Common myeloid progenitor, CD34-positive (primary cell): Measurements from ENCODE around the gene KHSRP.
A peak's percentile ranks its signal among the peaks of the same experiment; 100 is the strongest.

Source experiments
- CTCF ChIA-PET: fragments of 350-600 bp; sonication (Branson Sonifier 250); formaldehyde crosslinking; loops from one replicate; lab custom pipeline; 2021; ENCODE audit warnings: antibody characterized with exemption; lab: Charles Lee
- POLR2A ChIA-PET: fragments of 350-600 bp; sonication (Branson Sonifier 250); formaldehyde crosslinking; loops from one replicate; lab custom pipeline; 2021; ENCODE audit warnings: antibody characterized with exemption; lab: Charles Lee
- DNase-seq, 3 donors: peaks; one replicate each; pipeline versions ENCODE4 v3.0.0 to v3.0.0-alpha.2; 2013
- H3K27ac ChIP-seq, 2 experiments: 1 replicate in 1 of 2; 2 replicates in 1 of 2; pipeline ENCODE4 v1.7.0; 2013; ENCODE audit warnings: inconsistent platforms in 2 of 2, low read length in 2 of 2, mild to moderate bottlenecking in 2 of 2, low read depth in 1 of 2, moderate library complexity in 1 of 2; ENCODE audit not compliant: severe bottlenecking in 2 of 2, insufficient read depth in 1 of 2, poor library complexity in 1 of 2
- H3K27me3 ChIP-seq, 5 experiments: replicated peaks in 2 of 5; 1 replicate in 3 of 5; 2 replicates in 2 of 5; pipeline versions ENCODE4 v1.6.1 to v1.7.0; 2013; ENCODE audit warnings: low read length in 4 of 5, mild to moderate bottlenecking in 2 of 5, moderate library complexity in 2 of 5, inconsistent platforms in 1 of 5; ENCODE audit not compliant: insufficient read depth in 5 of 5, control insufficient read depth in 4 of 5
- H3K36me3 ChIP-seq, 4 experiments: 1 replicate in 2 of 4; 2 replicates in 2 of 4; pipeline versions ENCODE4 v1.6.1 to v1.7.0; 2013; ENCODE audit warnings: low read length in 3 of 4, control low read depth in 1 of 4, mild to moderate bottlenecking in 1 of 4; ENCODE audit not compliant: control insufficient read depth in 4 of 4, insufficient read depth in 4 of 4
- H3K4me1 ChIP-seq, 4 experiments: 1 replicate in 3 of 4; 2 replicates in 1 of 4; pipeline versions ENCODE4 v1.6.1 to v1.7.1; 2013; ENCODE audit warnings: low read length in 3 of 4, mild to moderate bottlenecking in 3 of 4, control low read depth in 1 of 4, inconsistent platforms in 1 of 4, moderate library complexity in 1 of 4; ENCODE audit not compliant: control insufficient read depth in 4 of 4, insufficient read depth in 4 of 4; ENCODE audit errors: control extremely low read depth in 1 of 4
- H3K4me3 ChIP-seq, 7 experiments: 1 replicate in 4 of 7; 2 replicates in 3 of 7; pipeline versions ENCODE4 v1.5.1 to v1.7.0; 2013; ENCODE audit warnings: mild to moderate bottlenecking in 7 of 7, low read length in 6 of 7, moderate library complexity in 6 of 7, inconsistent platforms in 2 of 7, low read depth in 2 of 7, control low read depth in 1 of 7; ENCODE audit not compliant: insufficient read depth in 4 of 7, control insufficient read depth in 1 of 7; ENCODE audit errors: extremely low read depth in 1 of 7
- H3K9me3 ChIP-seq, 5 experiments: 1 replicate in 4 of 5; 2 replicates in 1 of 5; pipeline versions ENCODE4 v1.6.1 to v1.7.1; 2013; ENCODE audit warnings: low read length in 4 of 5, mild to moderate bottlenecking in 2 of 5, inconsistent platforms in 1 of 5, low read depth in 1 of 5, moderate library complexity in 1 of 5; ENCODE audit not compliant: control insufficient read depth in 4 of 5, insufficient read depth in 2 of 5; ENCODE audit errors: control extremely low read depth in 1 of 5
- WGBS: methylation state at CpG from one replicate; pipeline ENCODE4 v1.1.5; 2013; ENCODE audit not compliant: insufficient coverage; 5-methylcytosine and 5-hydroxymethylcytosine counted together

KHSRP gene

GRCh38 chr19:6425732-6426620 is 1.4 kb upstream of the KHSRP start:
- peak overlapping the region in 2 of 7 experiments; percentile 17 to 28 for H3K4me3 ChIP-seq

GRCh38 chr19:6424939-6425731 is 524 bp upstream of the KHSRP start:
- Histone ChIP-seq H3K4me1 (peaks cover 0 to 28% (median 23%) of the 10 kb centered on the region in 4 experiments), H3K27me3 (no peaks in the 10 kb centered on the region), H3K4me3 (peak overlapping the region in 3 of 7 experiments; percentile 17 to 81 (median 28)), H3K27ac (peak overlapping the region in 1 of 2 experiments; percentile 62), H3K9me3 (no peaks in the 10 kb centered on the region), H3K36me3 (peaks cover 5 to 28% (median 19%) of the 10 kb centered on the region in 4 experiments)
- CTCF ChIA-PET = interaction anchor here (1.5 kb wide), 1 partner anchor 249 kb away, joined by 3 read pairs; no protein-coding TSS in a partner anchor
- DNase-seq = peak; percentile 100
- WGBS = 6% methylated on average over 41 of the region's 43 CpGs
- POLR2A ChIA-PET = interaction anchor here (0.6 to 1.4 kb wide), 2 partner anchors 31 to 49 kb away, joined by 3 to 7 read pairs; partner anchors contain the start of gene GTF2F1

More at GRCh38 chr19:6425732-6426620, 1.4 kb upstream of the KHSRP start:
- Histone ChIP-seq H3K4me1 (peaks cover 0 to 28% (median 23%) of the 10 kb centered on the region in 4 experiments), H3K36me3 (peaks cover 0 to 20% (median 11%) of the 10 kb centered on the region in 4 experiments), H3K27me3 (no peaks in the 10 kb centered on the region), H3K9me3 (no peaks in the 10 kb centered on the region), H3K27ac (peak overlapping the region in 1 of 2 experiments; percentile 62)
- ChIA-PET POLR2A (interaction anchor here (1.4 kb wide), 1 partner anchor 32 kb away, joined by 7 read pairs; the partner anchor contains the start of gene GTF2F1), CTCF (interaction anchor here (1.3 to 1.5 kb wide), 2 partner anchors 10 to 248 kb away, joined by 3 to 5 read pairs; no protein-coding TSS in a partner anchor)
- WGBS = 96% methylated on average over 21 of the region's 21 CpGs
- DNase-seq = peak in 2 of 3 donors; percentile 39 to 44

- CTCF ChIA-PET = interaction anchor here (1.3 to 1.7 kb wide), 2 partner anchors 31 to 63 kb away, joined by 3 read pairs; partner anchors contain the start of gene GTF2F1
- Histone ChIP-seq H3K9me3 (no peaks in the 10 kb centered on the region), H3K27ac (peak overlapping the region; percentile 61 to 89), H3K36me3 (peaks cover 5 to 43% (median 34%) of the 10 kb centered on the region in 4 experiments), H3K4me3 (peak overlapping the region; percentile 57 to 98 (median 86)), H3K4me1 (peaks cover 0 to 28% (median 23%) of the 10 kb centered on the region in 4 experiments), H3K27me3 (no peaks in the 10 kb centered on the region)
- POLR2A ChIA-PET = interaction anchor here (1.4 kb wide), 1 partner anchor 12 kb away, joined by 4 read pairs; no protein-coding TSS in a partner anchor
- DNase-seq = peak; percentile 42 to 49 (median 46)
- 2% methylated on average over 11 of the region's 20 CpGs for WGBS
Observed at GRCh38 chr19:6423499-6424194, 964 bp downstream of the KHSRP start.

- H3K27ac ChIP-seq = peak overlapping the region in 1 of 2 experiments; percentile 50
- peaks cover 0 to 28% (median 23%) of the 10 kb centered on the region in 4 experiments for H3K4me1 ChIP-seq
- no peaks in the 10 kb centered on the region for H3K9me3 ChIP-seq
- H3K36me3 ChIP-seq = peaks cover 9 to 66% (median 52%) of the 10 kb centered on the region in 4 experiments
- POLR2A ChIA-PET = no interaction called here
- DNase-seq = no peak
- no peak overlapping the region for H3K4me3 ChIP-seq
- CTCF ChIA-PET = interaction anchor here (0.9 to 1.3 kb wide), 2 partner anchors 11 to 60 kb away, joined by 3 to 5 read pairs; partner anchors contain the start of gene DENND1C
- 98% methylated on average over 19 of the region's 20 CpGs for WGBS
- no peaks in the 10 kb centered on the region for H3K27me3 ChIP-seq
Observed at GRCh38 chr19:6421075-6422014, 3.3 kb downstream of the KHSRP start.

- ChIA-PET POLR2A (no interaction called here), CTCF (no interaction called here)
- peaks cover 0 to 18% (median 15%) of the 10 kb centered on the region in 4 experiments for H3K4me1 ChIP-seq
- 97% methylated on average over 17 of the region's 19 CpGs for WGBS
- DNase-seq = no peak
- H3K4me3 ChIP-seq = no peak overlapping the region
- peaks cover 9 to 92% (median 74%) of the 10 kb centered on the region in 4 experiments for H3K36me3 ChIP-seq
- H3K27me3 ChIP-seq = no peaks in the 10 kb centered on the region
- H3K27ac ChIP-seq = no peak overlapping the region
- no peaks in the 10 kb centered on the region for H3K9me3 ChIP-seq
Observed at GRCh38 chr19:6418562-6418932, 6.1 kb downstream of the KHSRP start.
